Right hindlimb (tissue), 1 donor: ENCODE results near the gene WNT7B.

ENCODE experiments used
- DNase-seq: peaks from one replicate; pipeline ENCODE4 v3.0.0-alpha.2; 2018

Gene WNT7B

GRCh38 chr22:45884201-45885062, 92.5 kb downstream of the WNT7B start:
- peak; percentile 10 for DNase-seq

- no peak for DNase-seq
Observed at GRCh38 chr22:45883811-45884170, 93.2 kb downstream of the WNT7B start.

GRCh38 chr22:45882881-45883810, 93.8 kb downstream of the WNT7B start:
- peak; percentile 18 for DNase-seq

DNA sequence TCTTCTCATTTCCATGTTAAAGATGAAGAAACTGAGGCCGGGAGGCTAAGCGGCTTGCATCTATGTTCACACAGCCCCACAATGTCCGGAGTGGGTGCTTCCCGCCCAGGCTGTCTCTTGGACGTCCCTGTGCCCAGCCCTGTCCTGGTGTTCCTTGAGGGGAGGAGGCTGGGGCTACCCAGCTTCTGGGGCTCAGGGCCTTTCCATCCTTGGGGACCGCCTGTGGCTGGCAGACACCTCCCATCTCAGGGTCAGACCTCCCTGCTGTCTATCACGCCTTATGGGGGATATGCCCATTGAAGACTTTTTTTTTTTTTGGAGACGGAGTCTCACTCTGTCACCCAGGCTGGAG, 95.5 kb downstream of the WNT7B start:
- DNase-seq, result peak; percentile 16

DNA sequence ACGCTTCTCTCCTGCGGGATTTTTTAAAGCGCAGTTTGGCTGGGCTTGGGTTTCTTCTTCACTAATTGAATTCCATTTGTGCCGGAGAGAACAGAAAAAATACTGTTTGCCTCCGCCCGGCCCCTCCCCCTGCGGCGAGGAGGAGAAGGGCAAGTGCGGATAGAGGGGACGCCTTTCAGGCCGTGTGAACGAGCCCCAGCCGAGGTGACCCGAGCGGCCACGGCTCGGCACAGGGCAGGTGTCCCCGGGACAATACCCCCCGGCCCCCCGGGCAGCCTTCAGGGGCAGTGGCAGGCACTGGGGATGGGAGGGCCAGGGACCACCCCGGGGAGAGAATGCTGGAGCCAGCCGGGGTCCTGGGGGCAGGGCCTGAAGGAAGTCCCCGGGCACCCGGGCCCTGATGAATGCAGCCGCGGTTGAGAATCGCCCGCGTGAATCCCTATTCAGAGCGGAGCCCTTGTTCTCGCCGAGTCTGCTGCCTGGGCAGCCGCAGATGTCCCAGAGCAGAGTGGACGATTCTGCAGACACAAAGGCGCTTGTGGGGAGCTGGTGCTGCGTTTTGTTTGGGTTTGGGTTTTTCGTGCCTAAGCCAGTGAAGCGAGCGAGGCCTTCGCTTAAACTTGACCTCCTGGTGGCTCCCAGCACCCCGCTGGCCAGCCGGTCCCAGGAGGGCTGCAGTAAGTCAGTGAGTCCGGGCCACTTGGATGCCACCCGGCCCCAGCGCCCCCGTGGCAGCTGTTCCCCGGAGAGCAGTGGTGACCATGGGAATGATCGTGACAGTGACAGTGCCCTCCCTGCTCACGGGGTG, 96.0 kb downstream of the WNT7B start:
- DNase-seq, result peak; percentile 28

DNA sequence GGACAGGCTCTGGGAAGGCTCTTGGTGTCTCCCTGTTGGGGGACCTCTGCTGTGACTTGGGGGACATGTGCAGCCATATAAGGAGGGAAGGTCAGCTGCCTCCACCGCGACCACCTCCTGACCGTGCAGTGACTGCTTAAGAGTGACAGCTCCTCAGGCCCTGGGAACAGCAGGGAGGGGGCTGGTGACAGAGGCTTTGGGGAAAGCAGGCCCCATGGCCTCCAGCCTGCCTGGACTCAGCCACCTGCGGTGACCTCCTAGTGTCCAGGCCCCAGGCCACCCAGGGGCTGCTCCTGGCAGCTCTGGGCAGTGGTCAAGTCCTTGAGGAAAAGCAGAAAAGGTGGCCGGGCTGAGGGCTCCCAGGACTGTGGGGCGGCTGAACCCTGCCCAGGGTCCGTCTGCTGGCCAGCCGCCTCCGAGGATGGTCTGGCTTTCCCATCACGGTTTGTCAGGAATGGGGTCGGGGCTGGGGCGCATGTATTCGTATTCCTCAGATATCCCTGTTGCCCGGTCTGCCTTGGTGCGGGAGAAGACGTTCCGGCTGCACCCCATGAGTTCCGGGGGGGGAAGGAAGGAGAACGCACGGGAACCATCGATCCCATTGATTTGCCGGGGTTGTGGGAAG, 96.8 kb downstream of the WNT7B start:
- DNase-seq, result peak; percentile 16

- peak; percentile 22 for DNase-seq
Observed at GRCh38 chr22:45879552-45879949, 97.4 kb downstream of the WNT7B start.

GRCh38 chr22:45878901-45879551, 97.9 kb downstream of the WNT7B start:
- peak; percentile 25 for DNase-seq

- peak; percentile 16 for DNase-seq
Observed at GRCh38 chr22:45878051-45878781, 98.7 kb downstream of the WNT7B start.

GRCh38 chr22:45877651-45878050, 99.3 kb downstream of the WNT7B start:
- DNase-seq, result no peak

GRCh38 chr22:45877036-45877380, 100.0 kb downstream of the WNT7B start:
- no peak for DNase-seq

- no peak for DNase-seq
Observed at GRCh38 chr22:45876136-45877035, 100.6 kb downstream of the WNT7B start.

- DNase-seq, result no peak
Observed at GRCh38 chr22:45872659-45873263, 104.2 kb downstream of the WNT7B start.

DNA sequence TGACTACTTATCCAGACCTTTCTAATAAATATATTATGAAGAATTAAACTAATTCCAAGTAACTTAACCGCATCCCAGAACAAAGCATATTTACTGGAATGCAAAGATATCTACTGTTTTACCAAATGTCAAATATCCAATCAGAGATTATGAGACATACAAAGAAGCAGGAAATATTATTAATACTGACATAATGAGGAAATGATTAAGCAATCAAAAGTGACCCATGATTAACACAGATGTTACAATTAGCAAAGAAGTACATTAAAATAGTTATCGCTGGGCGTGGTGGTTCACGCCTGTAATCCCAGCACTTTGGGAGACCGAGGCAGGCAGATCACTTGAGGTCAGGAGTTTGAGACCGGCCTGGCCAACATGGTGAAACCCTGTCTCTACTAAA, 105.2 kb downstream of the WNT7B start:
- no peak for DNase-seq
